ENCODE data around the gene GVQW3. TPM values are rescaled to one million over a fixed set of nuclear protein-coding genes. Genes with fewer than 3 reads are reported as not detected.

Gene GVQW3
- total RNA-seq, 1 experiment from 2014 or later = 4.7 TPM

GRCh38 chr11:76361776-76362175 is 19.3 kb upstream of the GVQW3 start:
- H3K79me2 ChIP-seq (ENCODE audit: insufficient read depth, low read length) = peaks cover 68% of the 10 kb centered on the region
- peaks cover 3 to 5% of the 10 kb centered on the region in 2 experiments; a peak in 2 of 4 replicates for H3K36me3 ChIP-seq (ENCODE audit: control insufficient read depth in 1 of 2, insufficient read depth in 2 of 2, low read length in 2 of 2)
- TF ChIP-seq MAX (IDR thresholded peaks at IDR 0.05) (no peak), FOSL1 (IDR thresholded peaks at IDR 0.05; ENCODE audit: low read depth) (no peak), POLR2AphosphoS5 (IDR thresholded peaks at IDR 0.05; ENCODE audit: low read depth, low read length) (no peak), EZH2 (IDR thresholded peaks at IDR 0.05) (no peak), JUND (IDR thresholded peaks at IDR 0.05) (no peak), ATF3 (IDR thresholded peaks at IDR 0.05) (no peak), SRF (IDR thresholded peaks at IDR 0.05; ENCODE audit: low read depth) (no peak), CBX3 (IDR thresholded peaks at IDR 0.05; ENCODE audit: low read depth) (no peak), EGR1 (IDR thresholded peaks at IDR 0.05; ENCODE audit: low read depth) (no peak), SIN3A (IDR thresholded peaks at IDR 0.05; ENCODE audit: low read depth) (no peak), RAD21 (IDR thresholded peaks at IDR 0.05; ENCODE audit: low read depth) (no peak), POLR2A (IDR thresholded peaks at IDR 0.05; ENCODE audit: borderline replicate concordance, extremely low read depth, insufficient read depth, insufficient read length) (no peak), EZH2phosphoT487 (IDR thresholded peaks at IDR 0.05; ENCODE audit: borderline replicate concordance) (no peak)
- TF ChIP-seq, protein P1, sequence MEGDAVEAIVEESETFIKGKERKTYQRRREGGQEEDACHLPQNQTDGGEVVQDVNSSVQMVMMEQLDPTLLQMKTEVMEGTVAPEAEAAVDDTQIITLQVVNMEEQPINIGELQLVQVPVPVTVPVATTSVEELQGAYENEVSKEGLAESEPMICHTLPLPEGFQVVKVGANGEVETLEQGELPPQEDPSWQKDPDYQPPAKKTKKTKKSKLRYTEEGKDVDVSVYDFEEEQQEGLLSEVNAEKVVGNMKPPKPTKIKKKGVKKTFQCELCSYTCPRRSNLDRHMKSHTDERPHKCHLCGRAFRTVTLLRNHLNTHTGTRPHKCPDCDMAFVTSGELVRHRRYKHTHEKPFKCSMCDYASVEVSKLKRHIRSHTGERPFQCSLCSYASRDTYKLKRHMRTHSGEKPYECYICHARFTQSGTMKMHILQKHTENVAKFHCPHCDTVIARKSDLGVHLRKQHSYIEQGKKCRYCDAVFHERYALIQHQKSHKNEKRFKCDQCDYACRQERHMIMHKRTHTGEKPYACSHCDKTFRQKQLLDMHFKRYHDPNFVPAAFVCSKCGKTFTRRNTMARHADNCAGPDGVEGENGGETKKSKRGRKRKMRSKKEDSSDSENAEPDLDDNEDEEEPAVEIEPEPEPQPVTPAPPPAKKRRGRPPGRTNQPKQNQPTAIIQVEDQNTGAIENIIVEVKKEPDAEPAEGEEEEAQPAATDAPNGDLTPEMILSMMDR (IDR thresholded peaks at IDR 0.05 in 2 of 3, conservative IDR thresholded peaks at IDR 0.05 in 1 of 3; ENCODE audit: borderline replicate concordance in 1 of 3, insufficient read depth in 1 of 3, low read depth in 2 of 3, low read length in 2 of 3) = no peak
- H2AFZ ChIP-seq (ENCODE audit: low read depth, low read length, poor library complexity, severe bottlenecking) = no peak overlapping the region
- H3K4me2 ChIP-seq (ENCODE audit: low read length) = no peak overlapping the region
- no peak overlapping the region for H3K9ac ChIP-seq (ENCODE audit: low read length)
- H3K9me3 ChIP-seq (ENCODE audit: control insufficient read depth in 1 of 2, insufficient read depth in 1 of 2, low read depth in 1 of 2, low read length in 2 of 2) = no peaks in the 10 kb centered on the region
- BruUV-seq (replicated peaks) = no TSS peak
- no peak overlapping the region for H3K27ac ChIP-seq (ENCODE audit: low read depth, low read length)
- DNase-seq (ENCODE audit: low read depth, low spot score) (no peak), ATAC-seq (no peak)
- CTCF ChIA-PET = no interaction called here
- no peaks in the 10 kb centered on the region for H3K9me2 ChIP-seq (ENCODE audit: insufficient read depth)
- peaks cover 6% of the 10 kb centered on the region; the same call in 1 of the 2 replicates for H4K20me1 ChIP-seq (ENCODE audit: insufficient read depth)
- intact Hi-C loops (cut with micrococcal nuclease) = no loop called here
- H3K4me3 ChIP-seq (replicated peaks in 1 of 2; ENCODE audit: low read depth in 1 of 2, low read length in 2 of 2) = no peak overlapping the region
- H3K4me1 ChIP-seq (ENCODE audit: control insufficient read depth in 1 of 2, insufficient read depth in 2 of 2, low read length in 2 of 2) = no peaks in the 10 kb centered on the region
- POLR2A ChIA-PET = no interaction called here
- RAD21 ChIA-PET (ENCODE audit: low non-redundant PET in 1 of 2, low total read pairs in 2 of 2, uncharacterized antibody in 2 of 2, unreplicated experiment in 2 of 2) = no interaction called here
- no peaks in the 10 kb centered on the region for H3K27me3 ChIP-seq (ENCODE audit: insufficient read depth, low read length)

Measured in HCT116 (cell line).